ENCODE results near the gene RNF175.
A peak's percentile ranks its signal among the peaks of the same experiment; 100 is the strongest.

RNF175 gene

DNA sequence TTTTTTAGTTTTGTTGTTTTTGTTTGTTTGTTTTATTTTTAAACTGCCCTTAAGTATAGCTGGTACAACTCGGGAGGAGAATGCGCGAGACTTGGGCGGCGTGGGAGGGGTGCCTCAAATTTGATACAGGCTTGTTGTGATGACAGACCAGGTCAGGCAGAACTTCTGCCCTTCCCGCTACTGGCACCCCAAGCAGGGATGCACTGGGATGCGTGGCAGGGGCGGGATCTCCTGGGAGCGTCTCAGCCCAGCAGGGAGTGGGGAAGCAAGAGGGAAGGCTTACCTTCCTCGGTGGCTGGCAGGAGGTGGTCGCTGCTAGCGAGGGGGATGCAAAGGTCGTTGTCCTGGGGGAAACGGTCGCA, 28.2 kb upstream of the RNF175 start:
- intact Hi-C loops (cut with DNase I; ENCODE audit: low total_unique reads), result no loop called here
- Histone ChIP-seq H3K4me1 (peaks cover 0 to 51% (median 36%) of the 10 kb centered on the region in 4 donors), H3K27ac (peak overlapping the region; percentile 30 to 43), H3K4me3 (peak overlapping the region; percentile 38 to 41), H3K27me3 (peaks cover 0 to 72% of the 10 kb centered on the region in 2 donors), H3K36me3 (no peaks in the 10 kb centered on the region), H3K9me3 (no peaks in the 10 kb centered on the region)
- peak in 1 of 2 donors; percentile 28 for DNase-seq
- TF ChIP-seq, protein P1, sequence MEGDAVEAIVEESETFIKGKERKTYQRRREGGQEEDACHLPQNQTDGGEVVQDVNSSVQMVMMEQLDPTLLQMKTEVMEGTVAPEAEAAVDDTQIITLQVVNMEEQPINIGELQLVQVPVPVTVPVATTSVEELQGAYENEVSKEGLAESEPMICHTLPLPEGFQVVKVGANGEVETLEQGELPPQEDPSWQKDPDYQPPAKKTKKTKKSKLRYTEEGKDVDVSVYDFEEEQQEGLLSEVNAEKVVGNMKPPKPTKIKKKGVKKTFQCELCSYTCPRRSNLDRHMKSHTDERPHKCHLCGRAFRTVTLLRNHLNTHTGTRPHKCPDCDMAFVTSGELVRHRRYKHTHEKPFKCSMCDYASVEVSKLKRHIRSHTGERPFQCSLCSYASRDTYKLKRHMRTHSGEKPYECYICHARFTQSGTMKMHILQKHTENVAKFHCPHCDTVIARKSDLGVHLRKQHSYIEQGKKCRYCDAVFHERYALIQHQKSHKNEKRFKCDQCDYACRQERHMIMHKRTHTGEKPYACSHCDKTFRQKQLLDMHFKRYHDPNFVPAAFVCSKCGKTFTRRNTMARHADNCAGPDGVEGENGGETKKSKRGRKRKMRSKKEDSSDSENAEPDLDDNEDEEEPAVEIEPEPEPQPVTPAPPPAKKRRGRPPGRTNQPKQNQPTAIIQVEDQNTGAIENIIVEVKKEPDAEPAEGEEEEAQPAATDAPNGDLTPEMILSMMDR (IDR thresholded peaks at IDR 0.05), result no peak

DNA sequence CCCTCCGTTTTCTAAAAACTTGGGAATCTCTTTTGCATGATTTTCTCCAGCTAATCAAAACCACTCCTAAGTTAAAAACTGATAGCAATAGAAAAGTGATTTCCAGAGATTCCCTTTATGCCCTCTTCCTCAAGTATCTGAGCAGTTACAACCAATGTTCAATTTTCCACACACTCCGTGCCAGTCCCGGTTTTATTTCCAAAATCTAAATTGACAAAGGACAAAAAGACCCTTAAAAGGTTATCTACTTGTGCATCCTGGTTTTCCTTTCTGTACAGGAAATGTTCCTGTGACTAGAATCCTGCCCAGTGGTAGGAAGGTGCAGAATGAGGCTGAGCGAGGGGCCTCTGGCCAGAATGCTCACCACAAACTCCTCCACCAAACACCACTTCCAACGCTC, 27.8 kb upstream of the RNF175 start:
- H3K4me3 ChIP-seq, result peak overlapping the region; percentile 38 to 41
- no peak for DNase-seq
- peak overlapping the region in 1 of 2 donors; percentile 30 for H3K27ac ChIP-seq
- H3K9me3 ChIP-seq, result no peaks in the 10 kb centered on the region
- TF ChIP-seq, protein P1 (IDR thresholded peaks at IDR 0.05), result no peak
- H3K36me3 ChIP-seq, result no peaks in the 10 kb centered on the region
- H3K4me1 ChIP-seq, result peaks cover 0 to 47% (median 33%) of the 10 kb centered on the region in 4 donors
- H3K27me3 ChIP-seq, result peaks cover 0 to 68% of the 10 kb centered on the region in 2 donors
- intact Hi-C loops (cut with DNase I; ENCODE audit: low total_unique reads), result no loop called here

DNA sequence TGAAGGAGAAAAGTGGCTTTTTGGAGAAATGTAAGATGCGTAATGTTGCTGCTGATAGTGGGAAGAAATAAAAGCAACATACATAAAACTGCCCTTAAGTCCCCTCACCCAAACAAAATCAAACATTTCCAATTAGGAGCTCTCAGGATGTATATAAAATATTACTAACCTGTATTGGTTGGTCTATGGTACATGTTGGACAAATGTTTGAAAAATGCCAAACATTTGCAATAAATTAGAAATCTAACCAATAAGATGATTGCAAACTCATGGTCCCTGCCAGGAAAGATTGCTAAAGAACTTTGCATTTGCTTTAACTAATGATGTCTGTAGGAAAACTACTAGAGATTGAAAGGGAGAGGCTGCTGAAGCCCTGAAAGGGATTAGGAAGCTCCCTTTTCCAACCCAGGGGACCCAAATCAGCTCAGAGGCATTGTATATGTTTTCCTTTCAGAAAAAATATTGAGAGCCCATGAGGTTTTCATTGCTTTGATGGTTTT, 27.3 kb upstream of the RNF175 start:
- intact Hi-C loops (cut with DNase I; ENCODE audit: low total_unique reads), result no loop called here
- no peak for DNase-seq
- H3K27ac ChIP-seq, result no peak overlapping the region
- no peaks in the 10 kb centered on the region for H3K9me3 ChIP-seq
- H3K4me3 ChIP-seq, result peak overlapping the region in 1 of 2 donors; percentile 41
- no peaks in the 10 kb centered on the region for H3K36me3 ChIP-seq
- peaks cover 0 to 63% of the 10 kb centered on the region in 2 donors for H3K27me3 ChIP-seq
- H3K4me1 ChIP-seq, result peaks cover 0 to 43% (median 28%) of the 10 kb centered on the region in 4 donors
- TF ChIP-seq, protein P1 (IDR thresholded peaks at IDR 0.05), result no peak

DNA sequence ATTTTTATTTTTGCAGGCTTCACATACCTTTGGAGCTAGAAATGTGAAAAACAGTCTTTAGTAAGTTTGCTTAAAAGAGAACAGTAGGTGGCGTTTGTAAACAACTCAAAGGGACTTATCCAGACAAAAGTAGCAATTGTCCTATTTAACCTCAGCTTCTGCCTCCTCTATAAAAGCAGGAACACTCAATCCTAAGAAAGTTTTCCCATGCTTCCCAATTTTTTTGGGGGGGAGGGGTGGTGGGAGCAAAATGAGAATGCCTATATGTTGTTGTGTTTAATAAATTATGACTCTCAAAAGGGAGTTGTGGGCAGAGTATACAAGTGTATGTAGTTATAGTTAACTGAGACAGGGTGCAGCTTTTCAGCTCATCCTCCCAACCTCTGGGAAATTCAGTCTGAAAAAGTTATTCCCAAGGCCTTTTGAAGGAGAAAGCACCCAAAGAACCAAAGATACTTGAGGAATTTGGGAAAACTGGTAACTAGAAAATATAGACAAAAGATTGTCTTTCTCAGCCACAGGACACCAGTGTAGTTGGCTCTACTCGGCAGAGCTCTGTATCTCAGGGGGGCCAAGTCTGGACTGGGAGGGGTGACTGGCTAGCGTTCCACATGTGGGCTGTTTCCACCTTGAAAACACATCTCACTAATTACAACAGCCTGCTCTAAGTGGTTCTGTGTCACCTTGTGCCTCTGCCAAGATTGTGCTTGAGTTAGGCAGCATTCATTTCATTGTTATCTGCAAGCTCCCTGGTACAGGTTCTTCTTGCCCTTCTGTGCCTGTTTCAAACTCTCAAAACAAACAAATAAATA, 26.3 kb upstream of the RNF175 start:
- H3K36me3 ChIP-seq, result no peaks in the 10 kb centered on the region
- intact Hi-C loops (cut with DNase I; ENCODE audit: low total_unique reads), result no loop called here
- TF ChIP-seq, protein P1 (IDR thresholded peaks at IDR 0.05), result peak; percentile 16 to 17
- H3K27ac ChIP-seq, result no peak overlapping the region
- no peak for DNase-seq
- peaks cover 0 to 57% of the 10 kb centered on the region in 2 donors for H3K27me3 ChIP-seq
- H3K9me3 ChIP-seq, result no peaks in the 10 kb centered on the region
- no peak overlapping the region for H3K4me3 ChIP-seq
- H3K4me1 ChIP-seq, result peaks cover 0 to 33% (median 20%) of the 10 kb centered on the region in 4 donors

DNA sequence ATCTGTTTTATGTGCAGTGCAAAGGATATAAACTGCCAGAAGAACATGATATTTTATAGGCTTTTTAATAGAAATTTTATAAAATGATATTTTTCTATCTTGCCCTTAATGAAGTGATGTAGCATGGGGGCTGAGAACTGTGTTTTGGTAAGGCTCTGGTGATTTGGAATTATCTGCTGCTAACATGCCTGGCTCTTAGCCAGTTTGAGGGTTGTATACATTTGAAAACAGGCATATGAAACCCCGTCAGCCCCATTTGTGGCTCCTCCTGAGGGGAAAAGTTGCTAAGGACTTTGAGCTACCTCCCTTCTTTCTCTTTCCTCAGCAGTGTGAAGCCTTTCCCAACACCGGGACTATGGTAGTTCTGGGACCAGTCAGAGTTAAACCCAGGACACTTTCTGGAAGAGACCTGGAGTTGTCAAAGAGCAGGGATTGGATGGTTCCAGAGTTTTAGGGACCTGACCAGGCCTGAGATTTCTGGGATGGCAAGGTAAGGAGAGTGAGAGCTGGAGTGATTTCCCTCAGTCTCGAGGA, 24.4 kb upstream of the RNF175 start:
- Histone ChIP-seq H3K27me3 (peaks cover 0 to 38% of the 10 kb centered on the region in 2 donors), H3K27ac (no peak overlapping the region), H3K9me3 (no peaks in the 10 kb centered on the region), H3K4me3 (no peak overlapping the region), H3K4me1 (peaks cover 0 to 14% (median 11%) of the 10 kb centered on the region in 4 donors), H3K36me3 (no peaks in the 10 kb centered on the region)
- TF ChIP-seq, protein P1 (IDR thresholded peaks at IDR 0.05), result no peak
- DNase-seq, result no peak
- intact Hi-C loops (cut with DNase I; ENCODE audit: low total_unique reads), result no loop called here
